ENCODE measurements around the gene DMRTB1. TPM values are rescaled to one million over a fixed set of nuclear protein-coding genes. Genes with fewer than 3 reads are reported as not detected.

DMRTB1 gene
- total and polyA plus RNA-seq, 9 of the 15 experiments (the other 6 are each of a cell fraction or from before 2014, with no cell fraction given): 0.06 to 0.35 (median 0.13) TPM; not detected in 3

Other genes with a start within 250 kb of the DMRTB1 start
- 55.4 and 65.5 TPM in 2 replicates for gene CZIB, start 238.8 kb upstream of the DMRTB1 start, total RNA-seq (2014; rRNA removed)
- 58.2 and 65.8 TPM in 2 replicates for gene CZIB, start 238.8 kb upstream of the DMRTB1 start, total RNA-seq (2014; rRNA removed; fragmentation: Illumina TruSeq; extraction: Trizol)
- gene CZIB, start 238.8 kb upstream of the DMRTB1 start, total RNA-seq (2015; rRNA removed; fragmentation: Illumina TruSeq; extraction: Trizol): 61.8 and 66.8 TPM in 2 replicates
- gene CZIB, start 238.8 kb upstream of the DMRTB1 start, total RNA-seq (2021): 52.6 and 55.7 TPM in 2 replicates
- 105 and 109 TPM in 2 replicates for gene CZIB, start 238.8 kb upstream of the DMRTB1 start, polyA plus RNA-seq (2011; rRNA removed)
- 65.5 and 80.0 TPM in 2 replicates for gene CZIB, start 238.8 kb upstream of the DMRTB1 start, polyA plus RNA-seq (2014; fragmentation: Illumina TruSeq; extraction: Trizol)
- 100 to 1,000 TPM in 1 of 2 experiments, 10 to 100 TPM in 1; 97.4 to 111 TPM for gene CZIB, start 238.8 kb upstream of the DMRTB1 start, polyA plus RNA-seq (2014; fragmentation: Nextera tagmentation; extraction: Ambion mirVana)
- 85.3 and 86.9 TPM in 2 replicates for gene CZIB, start 238.8 kb upstream of the DMRTB1 start, polyA plus RNA-seq (2014; rRNA removed)
- gene MAGOH, start 220.9 kb upstream of the DMRTB1 start, total RNA-seq (2014; rRNA removed): 106 and 125 TPM in 2 replicates
- 135 and 156 TPM in 2 replicates for gene MAGOH, start 220.9 kb upstream of the DMRTB1 start, total RNA-seq (2014; rRNA removed; fragmentation: Illumina TruSeq; extraction: Trizol)
- gene MAGOH, start 220.9 kb upstream of the DMRTB1 start, total RNA-seq (2015; rRNA removed; fragmentation: Illumina TruSeq; extraction: Trizol): 134 and 152 TPM in 2 replicates
- gene MAGOH, start 220.9 kb upstream of the DMRTB1 start, total RNA-seq (2021): 110 and 113 TPM in 2 replicates
- gene MAGOH, start 220.9 kb upstream of the DMRTB1 start, polyA plus RNA-seq (2011; rRNA removed): 80.7 and 102 TPM in 2 replicates
- 184 and 190 TPM in 2 replicates for gene MAGOH, start 220.9 kb upstream of the DMRTB1 start, polyA plus RNA-seq (2014; fragmentation: Illumina TruSeq; extraction: Trizol)
- gene MAGOH, start 220.9 kb upstream of the DMRTB1 start, polyA plus RNA-seq (2014; fragmentation: Nextera tagmentation; extraction: Ambion mirVana): 100 to 1,000 TPM; 132 to 342 TPM
- gene MAGOH, start 220.9 kb upstream of the DMRTB1 start, polyA plus RNA-seq (2014; rRNA removed): 243 and 263 TPM in 2 replicates
- gene LRP8, start 131.3 kb upstream of the DMRTB1 start, total RNA-seq (2014; rRNA removed): 24.2 and 27.6 TPM in 2 replicates
- 27.5 and 29.1 TPM in 2 replicates for gene LRP8, start 131.3 kb upstream of the DMRTB1 start, total RNA-seq (2014; rRNA removed; fragmentation: Illumina TruSeq; extraction: Trizol)
- gene LRP8, start 131.3 kb upstream of the DMRTB1 start, total RNA-seq (2015; rRNA removed; fragmentation: Illumina TruSeq; extraction: Trizol): 35.3 and 35.9 TPM in 2 replicates
- gene LRP8, start 131.3 kb upstream of the DMRTB1 start, total RNA-seq (2021): 34.3 and 42.7 TPM in 2 replicates
- 56.1 and 81.1 TPM in 2 replicates for gene LRP8, start 131.3 kb upstream of the DMRTB1 start, polyA plus RNA-seq (2011; rRNA removed)
- 41.4 and 44.4 TPM in 2 replicates for gene LRP8, start 131.3 kb upstream of the DMRTB1 start, polyA plus RNA-seq (2014; fragmentation: Illumina TruSeq; extraction: Trizol)
- 1 to 10 TPM; 7.1 to 8.8 TPM for gene LRP8, start 131.3 kb upstream of the DMRTB1 start, polyA plus RNA-seq (2014; fragmentation: Nextera tagmentation; extraction: Ambion mirVana)
- gene LRP8, start 131.3 kb upstream of the DMRTB1 start, polyA plus RNA-seq (2014; rRNA removed): 31.3 and 35.3 TPM in 2 replicates

All from K562 (cell line).